Mesenteric fat pad (tissue), 1 donor: ENCODE data around the gene PLXDC1. TPM values are rescaled to one million over a fixed set of nuclear protein-coding genes. Genes with fewer than 3 reads are reported as not detected.

Experiments
- DNase-seq: peaks from one replicate; pipeline ENCODE4 v3.0.0-alpha.2; 2020; ENCODE audit warnings: low spot score
- total RNA-seq: library from RNA; stranded (reverse); fragmentation: NEBNext Ultra II Directional; extraction: Animal tissue kit (Norgen Biotek cat#: 25700); gene quantifications from one replicate; pipeline ENCODE4 v1.2.1, GENCODE V29; 2021
- donor health status: DM: yes; HTN: yes; CAD: no.

PLXDC1 gene
- total RNA-seq, 1 donor from 2014 or later: 6.3 TPM

DNA sequence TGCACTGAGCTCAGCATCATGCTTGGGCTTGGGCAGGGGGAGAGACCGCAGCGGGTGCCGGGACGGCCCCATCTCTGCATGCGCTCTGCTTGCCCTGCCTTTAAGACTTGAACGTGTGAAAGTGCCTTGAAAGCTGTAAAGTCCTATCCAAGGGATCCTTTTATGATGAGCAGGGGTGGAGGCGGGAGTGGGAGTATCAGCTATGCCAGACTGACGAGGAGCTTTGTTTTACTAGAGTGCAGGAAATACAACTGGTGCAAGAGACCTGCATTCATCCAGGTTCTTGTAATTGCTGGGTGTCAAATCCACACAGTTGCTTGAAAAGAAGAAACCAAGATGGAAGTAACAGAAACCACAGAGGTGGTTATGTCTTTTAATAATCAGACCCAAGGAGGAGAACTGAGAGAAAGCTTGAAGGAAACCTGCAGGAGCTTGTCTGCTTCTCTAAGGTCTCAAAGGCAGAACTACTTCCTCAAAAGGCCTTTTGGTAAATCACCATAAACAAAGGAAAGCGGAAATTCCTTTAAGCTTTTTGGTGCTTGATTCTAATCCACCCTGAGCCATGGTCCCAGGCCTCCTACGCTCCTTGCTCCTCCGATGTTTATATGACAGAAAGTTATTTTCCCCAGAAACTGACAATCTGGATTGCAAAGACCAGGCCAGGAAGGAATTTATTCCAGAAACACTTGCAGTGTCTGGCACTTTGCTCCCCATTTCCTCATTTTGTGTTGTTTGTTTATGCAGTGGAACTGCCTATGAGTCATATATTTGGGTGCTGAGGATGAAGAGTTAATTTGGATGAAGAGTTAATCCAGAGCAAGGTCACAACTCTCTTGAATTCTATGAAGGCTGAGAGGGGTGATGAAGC lies 132.9 kb downstream of the PLXDC1 start:
- no peak for DNase-seq

DNA sequence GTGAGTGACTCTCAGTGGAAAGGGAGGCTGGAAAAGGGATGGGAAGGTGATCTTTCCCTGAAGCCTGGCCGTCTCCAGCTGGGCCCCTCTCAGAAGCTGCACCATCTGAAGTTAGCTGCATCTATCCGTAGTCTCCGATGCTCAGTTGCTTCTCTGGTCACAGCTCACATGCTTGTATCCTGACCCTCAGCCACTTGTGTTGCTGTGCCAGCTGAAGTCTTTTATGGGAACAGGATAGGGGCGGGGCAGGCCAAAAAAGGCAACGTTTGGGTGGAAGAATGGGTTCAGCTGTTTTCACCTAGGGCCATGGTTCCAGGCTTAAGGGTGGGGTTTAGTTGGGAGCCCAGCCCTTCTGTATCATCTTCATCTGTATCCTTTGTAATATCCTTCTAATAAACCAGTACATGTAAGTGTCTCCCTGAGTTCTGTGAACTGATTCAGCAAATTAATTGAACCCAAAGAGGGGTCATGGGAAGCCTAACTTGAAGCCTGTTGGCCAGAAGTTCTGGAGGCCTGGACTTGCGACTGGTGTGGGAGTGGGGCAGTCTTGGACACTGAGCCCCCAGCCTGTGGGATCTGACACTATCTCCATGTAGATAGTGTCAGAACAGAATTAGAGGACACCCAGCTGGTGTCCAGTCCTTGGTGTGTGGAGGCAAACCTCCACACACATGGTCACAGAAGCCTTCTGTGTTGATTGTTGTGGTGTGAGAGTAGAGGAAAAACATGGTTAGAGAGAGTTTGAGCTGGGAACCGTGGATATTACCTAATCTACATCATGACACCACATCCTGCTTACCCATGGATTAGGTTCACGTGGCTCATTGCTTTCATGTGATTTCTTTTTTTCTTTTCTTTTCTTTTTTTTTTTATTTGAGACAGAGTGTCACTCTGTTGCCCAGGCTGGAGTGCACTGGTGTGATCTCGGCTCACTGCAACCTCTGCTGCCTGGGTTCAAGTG lies 135.0 kb downstream of the PLXDC1 start:
- no peak for DNase-seq

DNA sequence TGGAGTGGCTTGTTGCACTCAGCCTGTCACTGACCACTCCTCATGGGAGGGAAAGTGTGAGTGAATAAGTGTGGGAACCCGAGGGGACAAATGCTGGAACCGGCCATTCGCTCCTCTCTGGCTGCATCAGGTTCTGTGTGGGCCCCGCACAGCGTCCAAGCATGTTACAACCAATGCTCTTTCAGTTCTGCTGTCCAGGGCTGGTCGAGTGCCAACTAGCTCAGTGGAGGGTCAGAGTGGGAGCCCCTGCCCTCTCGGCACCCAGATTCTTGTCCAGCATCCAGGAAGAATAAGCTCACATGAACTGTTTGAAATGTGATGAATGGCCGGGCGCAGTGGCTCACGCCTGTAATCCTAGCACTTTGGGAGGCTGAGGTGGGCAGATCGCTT lies 135.9 kb downstream of the PLXDC1 start:
- DNase-seq: no peak

DNA sequence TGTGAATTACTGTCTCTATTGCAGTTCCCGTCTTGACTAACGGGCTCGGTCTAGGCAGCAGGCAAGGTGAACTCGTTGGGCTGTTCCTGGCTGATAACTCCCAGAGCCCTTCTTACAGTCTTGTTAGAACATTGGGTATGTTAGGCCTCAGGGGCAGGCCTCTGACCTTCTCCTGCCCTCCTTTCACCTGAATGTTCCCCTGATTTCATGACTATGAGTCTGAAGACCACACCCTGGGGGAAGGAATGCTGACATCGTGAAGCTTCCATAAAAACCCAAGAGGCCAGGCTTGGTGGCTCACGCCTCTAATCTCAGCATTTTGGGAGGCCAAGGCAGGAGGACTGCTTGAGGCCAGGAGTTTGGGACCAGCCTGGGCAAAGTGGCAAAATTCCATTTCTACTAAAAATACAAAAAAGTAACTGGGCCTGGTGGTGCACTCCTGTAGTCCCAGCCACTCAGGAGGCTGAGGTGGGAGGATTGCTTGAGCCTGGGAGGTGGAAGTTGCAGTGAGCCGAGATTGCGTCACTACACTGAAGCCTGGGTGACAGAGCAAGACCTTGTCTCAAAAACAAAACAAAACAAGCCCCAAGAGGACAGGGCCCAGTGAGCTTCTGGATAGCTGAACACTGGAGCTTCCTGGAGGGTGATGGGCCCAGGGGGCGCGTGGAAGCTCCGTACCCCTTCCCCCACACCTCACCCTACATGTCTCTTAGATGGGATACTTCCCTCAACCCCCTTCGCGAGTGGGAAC lies 136.5 kb downstream of the PLXDC1 start:
- no peak for DNase-seq

DNA sequence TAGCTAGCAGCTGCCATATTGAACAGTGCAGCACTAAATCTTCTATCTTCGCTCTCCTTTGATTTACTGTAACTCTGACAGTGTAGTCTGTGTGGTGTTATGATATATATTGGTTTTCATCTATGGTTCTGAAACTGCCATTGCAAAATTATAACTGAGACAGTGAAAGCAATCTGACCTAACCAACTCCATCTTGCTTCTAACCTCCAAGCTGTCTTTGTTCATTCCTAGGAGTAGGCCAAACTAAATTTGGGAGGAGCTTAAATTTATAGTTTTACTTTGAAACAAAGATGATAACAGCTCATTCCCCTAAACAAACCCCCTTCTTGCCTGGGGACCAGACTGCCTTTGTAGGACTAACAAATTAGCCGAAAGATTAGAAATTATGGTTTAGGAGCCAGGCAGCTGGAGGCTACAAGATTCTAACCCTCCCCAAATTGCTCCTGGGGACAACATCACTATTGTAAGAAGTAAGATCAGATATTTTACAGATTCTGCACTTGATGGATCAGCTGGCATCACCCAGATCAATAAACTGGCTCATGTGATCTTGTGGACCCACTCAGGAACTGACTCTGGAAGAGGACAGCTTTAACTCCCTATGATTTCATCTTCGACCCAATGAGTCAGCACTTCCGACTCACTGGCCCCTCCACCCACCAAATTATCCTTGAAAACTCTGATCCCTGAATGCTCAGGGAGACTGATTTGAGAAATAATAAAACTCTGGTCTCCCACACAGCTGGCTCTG lies 137.2 kb downstream of the PLXDC1 start:
- DNase-seq: no peak

Other genes starting within 250 kb of the PLXDC1 start
- gene FBXO47, start 184.2 kb downstream of the PLXDC1 start, total RNA-seq: not detected
- gene ARL5C, start 14.5 kb upstream of the PLXDC1 start, total RNA-seq: not detected
- 5.1 TPM for gene CACNB1, start 46.0 kb upstream of the PLXDC1 start, total RNA-seq
- 1,346 TPM for gene RPL19, start 48.6 kb upstream of the PLXDC1 start, total RNA-seq
- 0.16 TPM for gene STAC2, start 74.3 kb upstream of the PLXDC1 start, total RNA-seq
- gene FBXL20, start 250.0 kb upstream of the PLXDC1 start, total RNA-seq: 17.4 TPM